Endothelial cell of umbilical vein (primary cell): Measurements from ENCODE around the gene TMOD1. TPM values are rescaled to one million over a fixed set of nuclear protein-coding genes. Genes with fewer than 3 reads are reported as not detected.

Experiments
- BruUV-seq: library from RNA; stranded (reverse); fragments of 400-500 nt; replicated peaks from 2 replicates; lab custom pipeline; 2021; lab: Mats Ljungman, UMichigan
- CTCF ChIA-PET: fragments of 300-600, 350-600 bp; sonication (Branson Sonifier 250); formaldehyde crosslinking; loops from one replicate; lab custom pipeline; 2021; ENCODE audit warnings: antibody characterized with exemption, inconsistent platforms; lab: Charles Lee
- POLR2A ChIA-PET: fragments of 300-600, 350-600 bp; sonication (Branson Sonifier 250); formaldehyde crosslinking; loops from one replicate; lab custom pipeline; 2021; ENCODE audit warnings: antibody characterized with exemption, inconsistent platforms; lab: Charles Lee
- DNase-seq: peaks from one replicate; pipeline ENCODE4 v3.0.0-alpha.2; 2011; ENCODE audit warnings: low read depth, low spot score
- FAIRE-seq: peaks from 2 replicates; lab custom pipeline; 2011; peaks lifted over from hg19 to GRCh38; lab: Jason Lieb, UNC
- H2AFZ ChIP-seq: 2 replicates; pipeline ENCODE4 v1.6.0; 2012; ENCODE audit warnings: low read depth, low read length, control low read depth, inconsistent platforms
- H3K27ac ChIP-seq: 2 replicates; pipeline ENCODE4 v1.5.1; 2011; ENCODE audit warnings: low read depth, mild to moderate bottlenecking, control low read depth, low read length, moderate library complexity; ENCODE audit not compliant: insufficient read depth
- H3K27me3 ChIP-seq, 2 experiments: 2 replicates each; pipeline versions ENCODE4 v1.6.0 to v1.6.1; 2011; ENCODE audit warnings: low read length in 2 of 2, mixed read lengths in 1 of 2; ENCODE audit not compliant: control insufficient read depth in 2 of 2, insufficient read depth in 2 of 2
- H3K36me3 ChIP-seq, 2 experiments: 2 replicates in 1 of 2; 3 replicates in 1 of 2; pipeline ENCODE4 v1.5.1; 2011; ENCODE audit warnings: low read length in 2 of 2, mild to moderate bottlenecking in 1 of 2, moderate library complexity in 1 of 2; ENCODE audit not compliant: control insufficient read depth in 2 of 2, insufficient read depth in 2 of 2; ENCODE audit errors: extremely low read depth in 1 of 2
- H3K4me1 ChIP-seq: 3 replicates; pipeline ENCODE4 v1.5.1; 2011; ENCODE audit warnings: mild to moderate bottlenecking, low read length; ENCODE audit not compliant: control insufficient read depth, insufficient read depth; ENCODE audit errors: extremely low read depth
- H3K4me2 ChIP-seq: 2 replicates; pipeline ENCODE4 v1.6.1; 2011; ENCODE audit warnings: low read length, control low read depth, mixed read lengths; ENCODE audit not compliant: insufficient read depth
- H3K4me3 ChIP-seq, 3 experiments: fragments of 200-600 bp in 1 of 3; sonication (generic), shearing (Covaris generic) in 1 of 3; replicated peaks in 1 of 3; 2 replicates each; pipeline ENCODE4 v1.5.1; 2011 to 2016; ENCODE audit warnings: control low read depth in 3 of 3, low read length in 3 of 3, mild to moderate bottlenecking in 2 of 3, inconsistent platforms in 1 of 3, low read depth in 1 of 3, moderate library complexity in 1 of 3; ENCODE audit not compliant: insufficient read depth in 1 of 3
- H3K79me2 ChIP-seq: 2 replicates; pipeline ENCODE4 v1.6.0; 2012; ENCODE audit warnings: low read length, inconsistent platforms; ENCODE audit not compliant: control insufficient read depth, insufficient read depth
- H3K9ac ChIP-seq: replicated peaks from 2 replicates; pipeline ENCODE3; 2011; ENCODE audit warnings: low read length, control low read depth; ENCODE audit not compliant: insufficient read depth; ENCODE audit errors: extremely low read depth
- H3K9me1 ChIP-seq: replicated peaks from 3 replicates; pipeline ENCODE4 v1.6.0; 2011; ENCODE audit warnings: mild to moderate bottlenecking, low read length; ENCODE audit not compliant: control insufficient read depth, insufficient read depth; ENCODE audit errors: extremely low read depth
- H3K9me3 ChIP-seq: replicated peaks from 2 replicates; pipeline ENCODE4 v1.5.1; 2012; ENCODE audit warnings: low read length, inconsistent platforms; ENCODE audit not compliant: control insufficient read depth, insufficient read depth
- H4K20me1 ChIP-seq: replicated peaks from 2 replicates; pipeline ENCODE3; 2011; ENCODE audit warnings: mild to moderate bottlenecking, low read length; ENCODE audit not compliant: control insufficient read depth, insufficient read depth; ENCODE audit errors: extremely low read depth
- CTCF ChIP-seq, 2 donors: IDR thresholded peaks; 1 replicate in 1 of 2; 2 replicates in 1 of 2; pipeline ENCODE4 v1.5.1; 2011; ENCODE audit warnings: low read length in 2 of 2, mild to moderate bottlenecking in 2 of 2, moderate library complexity in 2 of 2, control low read depth in 1 of 2, inconsistent platforms in 1 of 2, low read depth in 1 of 2; ENCODE audit not compliant: insufficient read depth in 1 of 2; ENCODE audit errors: extremely low read depth in 1 of 2
- EZH2 ChIP-seq: IDR thresholded peaks from 2 replicates; pipeline ENCODE4 v1.6.1; 2012; ENCODE audit warnings: borderline replicate concordance, low read depth, mild to moderate bottlenecking, moderate library complexity, low read length, inconsistent platforms; ENCODE audit not compliant: severe bottlenecking
- FOS ChIP-seq: IDR thresholded peaks from 2 replicates; pipeline ENCODE4 v1.6.1; 2011; ENCODE audit warnings: mild to moderate bottlenecking, low read length, moderate library complexity, borderline replicate concordance; ENCODE audit not compliant: insufficient read depth
- GATA2 ChIP-seq: IDR thresholded peaks from 2 replicates; pipeline ENCODE4 v1.7.0; 2011; ENCODE audit warnings: low read depth, mild to moderate bottlenecking, moderate library complexity, mixed read lengths, low read length; ENCODE audit not compliant: insufficient read length, insufficient read depth
- JUN ChIP-seq: IDR thresholded peaks from 2 replicates; pipeline ENCODE4 v1.6.1; 2011; ENCODE audit warnings: borderline replicate concordance, low read depth; ENCODE audit not compliant: insufficient read length, insufficient read depth
- MAX ChIP-seq: IDR thresholded peaks from 2 replicates; pipeline ENCODE4 v1.6.1; 2011; ENCODE audit not compliant: insufficient read depth, insufficient read length
- MYC ChIP-seq: IDR thresholded peaks from one replicate; pipeline ENCODE4 v1.6.1; 2011; ENCODE audit warnings: mild to moderate bottlenecking, low read depth, low read length
- POLR2A ChIP-seq: IDR thresholded peaks from 2 replicates; pipeline ENCODE4 v1.6.1; 2012; ENCODE audit warnings: low read depth, mild to moderate bottlenecking, control low read depth, low read length
- POLR2AphosphoS5 ChIP-seq: IDR thresholded peaks from 2 replicates; pipeline ENCODE4 v1.6.1; 2012; ENCODE audit warnings: low read depth, mild to moderate bottlenecking, control low read depth, low read length, moderate library complexity; ENCODE audit not compliant: insufficient read depth
- dilution Hi-C: fragments of 300-500 bp; cut with MboI; formaldehyde crosslinking; loops from one replicate; pipeline ENCODE4 v1.15.0; 2019; ENCODE audit warnings: low sequenced_read_pairs; ENCODE audit not compliant: extremely low pct_ligation_motif_present
- intact Hi-C: fragments of 100-400 bp; cut with micrococcal nuclease; formaldehyde crosslinking; loops from one replicate; pipeline ENCODE4 v1.10.0; 2022
- polyA plus RNA-seq, 4 experiments: library from polyadenylated mRNA; depleted of rRNA in 3 of 4; stranded (reverse) in 3 of 4; unstranded in 1 of 4; fragments of >200 nt; gene quantifications; 2 replicates each; pipeline versions ENCODE4 v1.2.1 to v1.2.3, GENCODE V29; 2011 to 2012; ENCODE audit warnings: missing spikeins in 1 of 4
- total RNA-seq: library from RNA; stranded (reverse); gene quantifications from 2 replicates; pipeline ENCODE4 v1.2.3, GENCODE V29; 2021

The TMOD1 gene
- total and polyA plus RNA-seq, 2 donors (not counting 3 experiments of a cell fraction or from before 2014, with no cell fraction given), result 0.26 to 1.4 TPM

- CTCF ChIA-PET, result interaction anchor here (1.2 kb wide), 1 partner anchor 137 kb away, joined by 4 read pairs; no protein-coding TSS in a partner anchor
Measured at GRCh38 chr9:97478301-97478981, 23.0 kb upstream of the TMOD1 start.

More at GRCh38 chr9:97478301-97478981, 23.0 kb upstream of the TMOD1 start:
- Histone ChIP-seq H3K36me3 (no peaks in the 10 kb centered on the region), H3K4me3 (no peak overlapping the region), H3K4me1 (no peaks in the 10 kb centered on the region), H3K27me3 (no peaks in the 10 kb centered on the region), H3K9me3 (no peaks in the 10 kb centered on the region), H4K20me1 (no peaks in the 10 kb centered on the region), H3K4me2 (no peak overlapping the region), H3K79me2 (no peaks in the 10 kb centered on the region), H3K27ac (no peak overlapping the region), H3K9ac (no peak overlapping the region), H2AFZ (no peak overlapping the region), H3K9me1 (no peaks in the 10 kb centered on the region)
- BruUV-seq, result no TSS peak
- TF ChIP-seq JUN (no peak), POLR2A (no peak), POLR2AphosphoS5 (no peak), MYC (no peak), CTCF (IDR thresholded peaks at IDR 0.05; ENCODE audit: extremely low read depth in 1 of 2, insufficient read depth in 1 of 2, low read depth in 1 of 2, low read length in 2 of 2) (no peak), MAX (no peak), EZH2 (no peak), FOS (no peak), GATA2 (no peak)
- POLR2A ChIA-PET, result no interaction called here
- DNase-seq (no peak), FAIRE-seq (no peak)
- intact Hi-C loops, result no loop called here
- dilution Hi-C loops, result no loop called here
